Measurements from ENCODE around the gene HBD. TPM values are rescaled to one million over a fixed set of nuclear protein-coding genes. Genes with fewer than 3 reads are reported as not detected.

Gene HBD
- total and polyA plus RNA-seq, 9 of the 15 experiments (the other 6 are each of a cell fraction or from before 2014, with no cell fraction given): 11.8 to 169 (median 36.0) TPM

DNA sequence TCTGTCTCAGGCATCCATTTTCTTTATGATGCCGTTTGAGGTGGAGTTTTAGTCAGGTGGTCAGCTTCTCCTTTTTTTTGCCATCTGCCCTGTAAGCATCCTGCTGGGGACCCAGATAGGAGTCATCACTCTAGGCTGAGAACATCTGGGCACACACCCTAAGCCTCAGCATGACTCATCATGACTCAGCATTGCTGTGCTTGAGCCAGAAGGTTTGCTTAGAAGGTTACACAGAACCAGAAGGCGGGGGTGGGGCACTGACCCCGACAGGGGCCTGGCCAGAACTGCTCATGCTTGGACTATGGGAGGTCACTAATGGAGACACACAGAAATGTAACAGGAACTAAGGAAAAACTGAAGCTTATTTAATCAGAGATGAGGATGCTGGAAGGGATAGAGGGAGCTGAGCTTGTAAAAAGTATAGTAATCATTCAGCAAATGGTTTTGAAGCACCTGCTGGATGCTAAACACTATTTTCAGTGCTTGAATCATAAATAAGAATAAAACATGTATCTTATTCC is 46.4 kb upstream of the HBD start (continued):
- TF ChIP-seq, protein P1, sequence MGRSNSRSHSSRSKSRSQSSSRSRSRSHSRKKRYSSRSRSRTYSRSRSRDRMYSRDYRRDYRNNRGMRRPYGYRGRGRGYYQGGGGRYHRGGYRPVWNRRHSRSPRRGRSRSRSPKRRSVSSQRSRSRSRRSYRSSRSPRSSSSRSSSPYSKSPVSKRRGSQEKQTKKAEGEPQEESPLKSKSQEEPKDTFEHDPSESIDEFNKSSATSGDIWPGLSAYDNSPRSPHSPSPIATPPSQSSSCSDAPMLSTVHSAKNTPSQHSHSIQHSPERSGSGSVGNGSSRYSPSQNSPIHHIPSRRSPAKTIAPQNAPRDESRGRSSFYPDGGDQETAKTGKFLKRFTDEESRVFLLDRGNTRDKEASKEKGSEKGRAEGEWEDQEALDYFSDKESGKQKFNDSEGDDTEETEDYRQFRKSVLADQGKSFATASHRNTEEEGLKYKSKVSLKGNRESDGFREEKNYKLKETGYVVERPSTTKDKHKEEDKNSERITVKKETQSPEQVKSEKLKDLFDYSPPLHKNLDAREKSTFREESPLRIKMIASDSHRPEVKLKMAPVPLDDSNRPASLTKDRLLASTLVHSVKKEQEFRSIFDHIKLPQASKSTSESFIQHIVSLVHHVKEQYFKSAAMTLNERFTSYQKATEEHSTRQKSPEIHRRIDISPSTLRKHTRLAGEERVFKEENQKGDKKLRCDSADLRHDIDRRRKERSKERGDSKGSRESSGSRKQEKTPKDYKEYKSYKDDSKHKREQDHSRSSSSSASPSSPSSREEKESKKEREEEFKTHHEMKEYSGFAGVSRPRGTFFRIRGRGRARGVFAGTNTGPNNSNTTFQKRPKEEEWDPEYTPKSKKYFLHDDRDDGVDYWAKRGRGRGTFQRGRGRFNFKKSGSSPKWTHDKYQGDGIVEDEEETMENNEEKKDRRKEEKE (IDR thresholded peaks at IDR 0.05; ENCODE audit: borderline replicate concordance in 1 of 2, control insufficient read depth in 1 of 2, low read depth in 2 of 2, low read length in 1 of 2): 0 out of 4 replicates have a peak, but pooled peaks of 1 of the 2 experiments have one; percentile 55
- TF ChIP-seq BCOR (IDR thresholded peaks at IDR 0.05): peak; percentile 74
- TF ChIP-seq KLF16 (IDR thresholded peaks at IDR 0.05): peak; percentile 98
- TF ChIP-seq, protein P2, sequence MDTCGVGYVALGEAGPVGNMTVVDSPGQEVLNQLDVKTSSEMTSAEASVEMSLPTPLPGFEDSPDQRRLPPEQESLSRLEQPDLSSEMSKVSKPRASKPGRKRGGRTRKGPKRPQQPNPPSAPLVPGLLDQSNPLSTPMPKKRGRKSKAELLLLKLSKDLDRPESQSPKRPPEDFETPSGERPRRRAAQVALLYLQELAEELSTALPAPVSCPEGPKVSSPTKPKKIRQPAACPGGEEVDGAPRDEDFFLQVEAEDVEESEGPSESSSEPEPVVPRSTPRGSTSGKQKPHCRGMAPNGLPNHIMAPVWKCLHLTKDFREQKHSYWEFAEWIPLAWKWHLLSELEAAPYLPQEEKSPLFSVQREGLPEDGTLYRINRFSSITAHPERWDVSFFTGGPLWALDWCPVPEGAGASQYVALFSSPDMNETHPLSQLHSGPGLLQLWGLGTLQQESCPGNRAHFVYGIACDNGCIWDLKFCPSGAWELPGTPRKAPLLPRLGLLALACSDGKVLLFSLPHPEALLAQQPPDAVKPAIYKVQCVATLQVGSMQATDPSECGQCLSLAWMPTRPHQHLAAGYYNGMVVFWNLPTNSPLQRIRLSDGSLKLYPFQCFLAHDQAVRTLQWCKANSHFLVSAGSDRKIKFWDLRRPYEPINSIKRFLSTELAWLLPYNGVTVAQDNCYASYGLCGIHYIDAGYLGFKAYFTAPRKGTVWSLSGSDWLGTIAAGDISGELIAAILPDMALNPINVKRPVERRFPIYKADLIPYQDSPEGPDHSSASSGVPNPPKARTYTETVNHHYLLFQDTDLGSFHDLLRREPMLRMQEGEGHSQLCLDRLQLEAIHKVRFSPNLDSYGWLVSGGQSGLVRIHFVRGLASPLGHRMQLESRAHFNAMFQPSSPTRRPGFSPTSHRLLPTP (IDR thresholded peaks at IDR 0.05; ENCODE audit: borderline replicate concordance, extremely low read depth, insufficient read length): no peak
- TF ChIP-seq POLR2A (conservative IDR thresholded peaks at IDR 0.05): peak; percentile 44; the same call in 1 of the 2 replicates
- TF ChIP-seq PRPF4 (IDR thresholded peaks at IDR 0.05; ENCODE audit: insufficient read depth, low read depth, low read length, poor library complexity, severe bottlenecking): no peak
- peak; percentile 95 for TF ChIP-seq ZNF766 (CRISPR knock-in tag; conservative IDR thresholded peaks at IDR 0.05)
- peak; percentile 66; the same call in 1 of the 2 replicates for TF ChIP-seq SPI1 (IDR thresholded peaks at IDR 0.05; ENCODE audit: borderline replicate concordance, low read depth, low read length)
- TF ChIP-seq, protein P3, sequence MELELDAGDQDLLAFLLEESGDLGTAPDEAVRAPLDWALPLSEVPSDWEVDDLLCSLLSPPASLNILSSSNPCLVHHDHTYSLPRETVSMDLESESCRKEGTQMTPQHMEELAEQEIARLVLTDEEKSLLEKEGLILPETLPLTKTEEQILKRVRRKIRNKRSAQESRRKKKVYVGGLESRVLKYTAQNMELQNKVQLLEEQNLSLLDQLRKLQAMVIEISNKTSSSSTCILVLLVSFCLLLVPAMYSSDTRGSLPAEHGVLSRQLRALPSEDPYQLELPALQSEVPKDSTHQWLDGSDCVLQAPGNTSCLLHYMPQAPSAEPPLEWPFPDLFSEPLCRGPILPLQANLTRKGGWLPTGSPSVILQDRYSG (tag; conservative IDR thresholded peaks at IDR 0.05; ENCODE audit: low read depth): peak; percentile 92
- TF ChIP-seq FOS (IDR thresholded peaks at IDR 0.05; ENCODE audit: extremely low read depth, insufficient read length): peak; percentile 87
- peak; percentile 56; the same call in 1 of the 2 replicates for TF ChIP-seq ZNF212 (CRISPR knock-in tag; IDR thresholded peaks at IDR 0.05)
- peak; percentile 75 for TF ChIP-seq ZNF79 (CRISPR knock-in tag; IDR thresholded peaks at IDR 0.05; ENCODE audit: low read depth)
- TF ChIP-seq SRF (CRISPR knock-in tag; IDR thresholded peaks at IDR 0.05): peak in 1 of 2 experiments; percentile 52; a peak in 1 of 4 replicates
- peak; percentile 95 for TF ChIP-seq NCOA1 (IDR thresholded peaks at IDR 0.05; ENCODE audit: low read depth)
- peak; percentile 40; the same call in 1 of the 2 replicates for TF ChIP-seq RB1 (IDR thresholded peaks at IDR 0.05; ENCODE audit: low read depth)
- no peak for TF ChIP-seq POLR3A (IDR thresholded peaks at IDR 0.05; ENCODE audit: borderline replicate concordance, extremely low read depth, insufficient read depth, insufficient read length)
- peak; percentile 33 to 34; a peak in 3 of 4 replicates for TF ChIP-seq RAD21 (CRISPR knock-in tag; conservative IDR thresholded peaks at IDR 0.05 in 1 of 2, IDR thresholded peaks at IDR 0.05 in 1 of 2)

Measured in K562 (cell line).